Fibroblast of pulmonary artery (primary cell): ENCODE measurements around the gene ZMYND11.

ENCODE experiments used
- DNase-seq: peaks from one replicate; pipeline ENCODE4 v3.0.0-alpha.2; 2010; ENCODE audit warnings: low read depth
- H3K4me3 ChIP-seq: replicated peaks from 2 replicates; pipeline ENCODE4 v1.5.1; 2011; ENCODE audit warnings: low read depth, mild to moderate bottlenecking, control low read depth, low read length, moderate library complexity
- TF ChIP-seq, protein P1 (sequence below): IDR thresholded peaks from 2 replicates; pipeline ENCODE4 v1.5.1; 2011; ENCODE audit warnings: mild to moderate bottlenecking, control low read depth, low read length, inconsistent platforms; ENCODE audit errors: missing control alignments

Gene ZMYND11

DNA sequence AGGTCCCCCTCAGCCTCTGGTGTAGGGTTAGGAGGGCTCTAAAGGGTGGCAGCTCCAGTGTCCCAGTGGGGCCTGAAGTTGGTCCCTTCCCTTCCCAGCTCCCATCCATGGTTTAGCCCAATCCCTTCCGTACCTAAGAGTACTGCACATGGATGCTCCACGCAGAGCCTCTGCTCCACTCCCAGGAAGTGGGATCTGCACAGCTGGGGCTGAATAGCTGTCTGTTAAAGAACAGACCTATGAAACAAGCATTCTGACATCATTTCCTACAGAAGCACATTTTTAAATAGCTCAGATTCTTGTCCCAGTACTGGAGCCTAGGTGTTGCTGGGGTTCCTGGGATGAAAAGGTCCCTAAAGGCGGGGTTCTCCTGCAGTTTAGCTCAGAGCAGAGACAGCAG is 135.9 kb downstream of the ZMYND11 start:
- TF ChIP-seq, protein P1, sequence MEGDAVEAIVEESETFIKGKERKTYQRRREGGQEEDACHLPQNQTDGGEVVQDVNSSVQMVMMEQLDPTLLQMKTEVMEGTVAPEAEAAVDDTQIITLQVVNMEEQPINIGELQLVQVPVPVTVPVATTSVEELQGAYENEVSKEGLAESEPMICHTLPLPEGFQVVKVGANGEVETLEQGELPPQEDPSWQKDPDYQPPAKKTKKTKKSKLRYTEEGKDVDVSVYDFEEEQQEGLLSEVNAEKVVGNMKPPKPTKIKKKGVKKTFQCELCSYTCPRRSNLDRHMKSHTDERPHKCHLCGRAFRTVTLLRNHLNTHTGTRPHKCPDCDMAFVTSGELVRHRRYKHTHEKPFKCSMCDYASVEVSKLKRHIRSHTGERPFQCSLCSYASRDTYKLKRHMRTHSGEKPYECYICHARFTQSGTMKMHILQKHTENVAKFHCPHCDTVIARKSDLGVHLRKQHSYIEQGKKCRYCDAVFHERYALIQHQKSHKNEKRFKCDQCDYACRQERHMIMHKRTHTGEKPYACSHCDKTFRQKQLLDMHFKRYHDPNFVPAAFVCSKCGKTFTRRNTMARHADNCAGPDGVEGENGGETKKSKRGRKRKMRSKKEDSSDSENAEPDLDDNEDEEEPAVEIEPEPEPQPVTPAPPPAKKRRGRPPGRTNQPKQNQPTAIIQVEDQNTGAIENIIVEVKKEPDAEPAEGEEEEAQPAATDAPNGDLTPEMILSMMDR = no peak
- H3K4me3 ChIP-seq = no peak overlapping the region
- peak; percentile 36 for DNase-seq

DNA sequence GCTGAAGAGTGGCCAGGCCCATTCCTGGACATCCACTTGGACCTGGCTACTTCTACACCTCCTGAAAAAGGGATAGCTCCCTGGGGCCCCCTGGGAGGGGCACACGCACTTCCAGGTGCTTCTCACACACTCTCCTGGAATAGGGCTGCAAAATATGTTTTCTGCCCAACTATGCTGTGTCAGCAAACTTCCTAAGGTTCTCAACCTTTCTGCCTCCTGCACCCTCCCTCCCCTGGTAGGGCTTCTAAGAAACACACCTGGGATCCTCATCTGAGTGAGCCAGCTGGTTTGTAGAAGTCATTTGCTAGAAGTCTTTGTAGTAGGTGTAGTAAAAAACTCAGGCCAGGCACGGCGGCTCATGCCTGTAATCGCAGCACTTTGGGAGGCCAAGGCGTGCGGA is 136.5 kb downstream of the ZMYND11 start:
- no peak for DNase-seq
- TF ChIP-seq, protein P1 = no peak
- no peak overlapping the region for H3K4me3 ChIP-seq

- no peak overlapping the region for H3K4me3 ChIP-seq
- TF ChIP-seq, protein P1 = no peak
- DNase-seq = no peak
Observed at GRCh38 chr10:273088-273487, 137.8 kb downstream of the ZMYND11 start.

- DNase-seq = no peak
- H3K4me3 ChIP-seq = no peak overlapping the region
- TF ChIP-seq, protein P1 = no peak
Observed at GRCh38 chr10:274866-275265, 139.6 kb downstream of the ZMYND11 start.

- TF ChIP-seq, protein P1 = no peak
- no peak overlapping the region for H3K4me3 ChIP-seq
- DNase-seq = no peak
Observed at GRCh38 chr10:275680-276079, 140.4 kb downstream of the ZMYND11 start.

DNA sequence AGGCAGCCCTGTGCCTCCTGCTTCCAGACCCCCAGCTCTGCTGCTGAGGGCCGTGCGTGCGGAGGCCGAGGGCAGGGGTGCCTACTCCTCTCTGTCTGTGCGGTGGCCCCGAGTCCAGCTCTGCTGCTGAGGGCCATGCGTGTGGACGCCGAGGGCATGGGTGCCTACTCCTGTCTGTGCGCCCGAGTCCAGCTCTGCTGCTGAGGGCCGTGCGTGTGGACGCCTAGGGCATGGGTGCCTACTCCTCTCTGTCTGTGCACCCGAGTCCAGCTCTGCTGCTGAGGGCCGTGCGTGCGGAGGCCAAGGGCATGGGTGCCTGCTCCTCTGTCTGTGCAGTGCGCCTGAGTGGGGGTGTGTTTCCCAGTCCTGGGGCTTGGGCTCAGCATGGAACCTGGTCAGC is 142.7 kb downstream of the ZMYND11 start:
- no peak for DNase-seq
- TF ChIP-seq, protein P1 = no peak
- no peak overlapping the region for H3K4me3 ChIP-seq

GRCh38 chr10:278707-279106 is 143.5 kb downstream of the ZMYND11 start:
- DNase-seq = no peak
- no peak overlapping the region for H3K4me3 ChIP-seq
- TF ChIP-seq, protein P1 = no peak
